C4-2B (cell line): ENCODE measurements around the gene TNFRSF13B.

Experiments
- ZFX ChIP-seq: fragments of 450-650 bp; IDR thresholded peaks from 2 replicates; pipeline ENCODE4 v1.6.1; 2017
- TF ChIP-seq, protein P1 (sequence below): fragments of 450-650 bp; conservative IDR thresholded peaks from 2 replicates; pipeline ENCODE4 v1.5.1; 2017; ENCODE audit warnings: mild to moderate bottlenecking

GRCh38 chr17:17019430-17019762, 47.5 kb upstream of the TNFRSF13B start:
- TF ChIP-seq, protein P1, sequence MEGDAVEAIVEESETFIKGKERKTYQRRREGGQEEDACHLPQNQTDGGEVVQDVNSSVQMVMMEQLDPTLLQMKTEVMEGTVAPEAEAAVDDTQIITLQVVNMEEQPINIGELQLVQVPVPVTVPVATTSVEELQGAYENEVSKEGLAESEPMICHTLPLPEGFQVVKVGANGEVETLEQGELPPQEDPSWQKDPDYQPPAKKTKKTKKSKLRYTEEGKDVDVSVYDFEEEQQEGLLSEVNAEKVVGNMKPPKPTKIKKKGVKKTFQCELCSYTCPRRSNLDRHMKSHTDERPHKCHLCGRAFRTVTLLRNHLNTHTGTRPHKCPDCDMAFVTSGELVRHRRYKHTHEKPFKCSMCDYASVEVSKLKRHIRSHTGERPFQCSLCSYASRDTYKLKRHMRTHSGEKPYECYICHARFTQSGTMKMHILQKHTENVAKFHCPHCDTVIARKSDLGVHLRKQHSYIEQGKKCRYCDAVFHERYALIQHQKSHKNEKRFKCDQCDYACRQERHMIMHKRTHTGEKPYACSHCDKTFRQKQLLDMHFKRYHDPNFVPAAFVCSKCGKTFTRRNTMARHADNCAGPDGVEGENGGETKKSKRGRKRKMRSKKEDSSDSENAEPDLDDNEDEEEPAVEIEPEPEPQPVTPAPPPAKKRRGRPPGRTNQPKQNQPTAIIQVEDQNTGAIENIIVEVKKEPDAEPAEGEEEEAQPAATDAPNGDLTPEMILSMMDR: no peak
- no peak for TF ChIP-seq ZFX
